ENCODE measurements around the gene FHIP1B.
"Not testable (repeated sequence)": the region's sequence is repeated elsewhere in the genome, so short reads cannot be mapped to it uniquely, and the experiment has no call there.

- TF ChIP-seq CTCF (IDR thresholded peaks at IDR 0.05; ENCODE audit: borderline replicate concordance, extremely low read depth, low read length, poor library complexity, severe bottlenecking); EZH2 (IDR thresholded peaks at IDR 0.05; ENCODE audit: borderline replicate concordance, low read depth, low read length, severe bottlenecking): not testable (repeated sequence)
Observed at GRCh38 chr11:6248897-6249296, 14.5 kb upstream of the FHIP1B start.

Measured in DND-41 (cell line).